ENCODE results near the gene KDM6A.
"Not testable (repeated sequence)": the region's sequence is repeated elsewhere in the genome, so short reads cannot be mapped to it uniquely, and the experiment has no call there.

Gene KDM6A

GRCh38 chrX:44872821-44873414 lies at the start of gene KDM6A:
Gene KDM6A, plus strand, starts transcription at chrX:44873188. Its CDS starts 364 bp downstream, at chrX:44873552.
- DNase-seq, result peak; percentile 100

GRCh38 chrX:44823193-44823592 lies 49.8 kb upstream of the KDM6A start:
- not testable (repeated sequence) for DNase-seq

- DNase-seq, result no peak
Measured at GRCh38 chrX:44828008-44828605, 44.9 kb upstream of the KDM6A start.

- DNase-seq, result no peak
Measured at GRCh38 chrX:44829832-44830231, 43.2 kb upstream of the KDM6A start.

- DNase-seq, result no peak
Measured at GRCh38 chrX:44842550-44843317, 30.3 kb upstream of the KDM6A start.

GRCh38 chrX:44843318-44843702 lies 29.7 kb upstream of the KDM6A start:
- no peak for DNase-seq

GRCh38 chrX:44843753-44844152 lies 29.2 kb upstream of the KDM6A start, which contains the start of gene DUSP21:
Gene DUSP21, plus strand, starts transcription at chrX:44844021. Its CDS starts 112 bp downstream, at chrX:44844133.
- DNase-seq, result no peak

GRCh38 chrX:44844204-44844603 lies 28.8 kb upstream of the KDM6A start:
- no peak for DNase-seq

- DNase-seq, result not testable (repeated sequence)
Measured at GRCh38 chrX:44850891-44851290, 22.1 kb upstream of the KDM6A start.

GRCh38 chrX:44871114-44871645 lies 1.8 kb upstream of the KDM6A start:
- DNase-seq, result no peak

GRCh38 chrX:44871931-44872820 lies 812 bp upstream of the KDM6A start:
- peak; percentile 63 for DNase-seq

GRCh38 chrX:44873415-44874276 lies 658 bp downstream of the KDM6A start:
- peak; percentile 62 for DNase-seq

- peak; percentile 44 for DNase-seq
Measured at GRCh38 chrX:44874420-44875184, 1.6 kb downstream of the KDM6A start.

GRCh38 chrX:44875185-44875489 lies 2.1 kb downstream of the KDM6A start:
- no peak for DNase-seq

- no peak for DNase-seq
Measured at GRCh38 chrX:44876086-44876485, 3.1 kb downstream of the KDM6A start.

- DNase-seq, result no peak
Measured at GRCh38 chrX:44876767-44877166, 3.8 kb downstream of the KDM6A start.

- DNase-seq, result no peak
Measured at GRCh38 chrX:44878780-44879179, 5.8 kb downstream of the KDM6A start.

GRCh38 chrX:44881549-44881948 lies 8.6 kb downstream of the KDM6A start:
- no peak for DNase-seq

GRCh38 chrX:44882635-44883034 lies 9.6 kb downstream of the KDM6A start:
- no peak for DNase-seq

GRCh38 chrX:44884944-44885343 lies 12.0 kb downstream of the KDM6A start:
- no peak for DNase-seq

GRCh38 chrX:44889824-44890223 lies 16.8 kb downstream of the KDM6A start:
- no peak for DNase-seq
